ENCODE measurements around the gene XAGE1B. TPM values are rescaled to one million over a fixed set of nuclear protein-coding genes. Genes with fewer than 3 reads are reported as not detected.
"Not testable (repeated sequence)": the region's sequence is repeated elsewhere in the genome, so short reads cannot be mapped to it uniquely, and the experiment has no call there.

XAGE1B gene
- total RNA-seq, 1 donor from 2014 or later: not detected

- Mint-ChIP-seq H3K4me3 (no peak overlapping the region), H3K27ac (no peak overlapping the region), H3K27me3 (ENCODE audit: low read depth) (no peaks in the 10 kb centered on the region), H3K9me3 (peaks cover 12% of the 10 kb centered on the region), H3K4me1 (no peaks in the 10 kb centered on the region), H3K36me3 (no peaks in the 10 kb centered on the region)
- TF ChIP-seq CTCF (IDR thresholded peaks at IDR 0.05; ENCODE audit: unreplicated experiment): no peak
- DNase-seq (ENCODE audit: low spot score in 2 of 2, unreplicated experiment in 2 of 2): no peak
These were observed 27.4 kb upstream of the XAGE1B start for GRCh38 chrX:52544147-52544840.

- Mint-ChIP-seq H3K36me3 (no peaks in the 10 kb centered on the region), H3K27me3 (ENCODE audit: low read depth) (no peaks in the 10 kb centered on the region), H3K9me3 (peaks cover 12% of the 10 kb centered on the region), H3K27ac (no peak overlapping the region), H3K4me1 (no peaks in the 10 kb centered on the region), H3K4me3 (no peak overlapping the region)
- DNase-seq (ENCODE audit: low spot score in 2 of 2, unreplicated experiment in 2 of 2): no peak
- TF ChIP-seq CTCF (IDR thresholded peaks at IDR 0.05; ENCODE audit: unreplicated experiment): no peak
These were observed 25.4 kb upstream of the XAGE1B start for GRCh38 chrX:52542311-52542710.

GRCh38 chrX:52541051-52541450 lies 24.2 kb upstream of the XAGE1B start:
- not testable (repeated sequence) for H3K36me3 Mint-ChIP-seq; H3K27ac Mint-ChIP-seq; H3K4me1 Mint-ChIP-seq; H3K27me3 Mint-ChIP-seq (ENCODE audit: low read depth); DNase-seq (ENCODE audit: low spot score in 2 of 2, unreplicated experiment in 2 of 2); H3K4me3 Mint-ChIP-seq
- peaks cover 12% of the 10 kb centered on the region for H3K9me3 Mint-ChIP-seq

- H3K9me3 Mint-ChIP-seq; H3K4me1 Mint-ChIP-seq; H3K27me3 Mint-ChIP-seq (ENCODE audit: low read depth); DNase-seq (ENCODE audit: low spot score in 2 of 2, unreplicated experiment in 2 of 2); H3K27ac Mint-ChIP-seq; H3K4me3 Mint-ChIP-seq; H3K36me3 Mint-ChIP-seq: not testable (repeated sequence)
These were observed 515 bp downstream of the XAGE1B start for GRCh38 chrX:52516110-52516986.

- H3K9me3 Mint-ChIP-seq: peaks cover 21% of the 10 kb centered on the region
- H3K27me3 Mint-ChIP-seq (ENCODE audit: low read depth); H3K27ac Mint-ChIP-seq; H3K4me1 Mint-ChIP-seq; H3K36me3 Mint-ChIP-seq; H3K4me3 Mint-ChIP-seq; DNase-seq (ENCODE audit: low spot score in 2 of 2, unreplicated experiment in 2 of 2): not testable (repeated sequence)
These were observed 5.7 kb downstream of the XAGE1B start for GRCh38 chrX:52511126-52511525.

GRCh38 chrX:52509916-52510315 lies 6.9 kb downstream of the XAGE1B start:
- peaks cover 26% of the 10 kb centered on the region for H3K9me3 Mint-ChIP-seq
- no peak overlapping the region for H3K27ac Mint-ChIP-seq
- no peaks in the 10 kb centered on the region for H3K4me1 Mint-ChIP-seq
- H3K4me3 Mint-ChIP-seq: no peak overlapping the region
- no peak for TF ChIP-seq CTCF (IDR thresholded peaks at IDR 0.05; ENCODE audit: unreplicated experiment)
- peaks cover 3% of the 10 kb centered on the region for H3K27me3 Mint-ChIP-seq (ENCODE audit: low read depth)
- H3K36me3 Mint-ChIP-seq: no peaks in the 10 kb centered on the region
- no peak for DNase-seq (ENCODE audit: low spot score in 2 of 2, unreplicated experiment in 2 of 2)

- Mint-ChIP-seq H3K4me3 (no peak overlapping the region), H3K27me3 (ENCODE audit: low read depth) (peaks cover 3% of the 10 kb centered on the region), H3K27ac (no peak overlapping the region), H3K9me3 (peaks cover 28% of the 10 kb centered on the region), H3K4me1 (no peaks in the 10 kb centered on the region), H3K36me3 (no peaks in the 10 kb centered on the region)
- DNase-seq (ENCODE audit: low spot score in 2 of 2, unreplicated experiment in 2 of 2): no peak
- TF ChIP-seq CTCF (IDR thresholded peaks at IDR 0.05; ENCODE audit: unreplicated experiment): no peak
These were observed 9.5 kb downstream of the XAGE1B start for GRCh38 chrX:52507331-52507730.

Data from mesothelial cell of epicardium (in vitro differentiated cells).